Measurements from ENCODE around the gene EDNRB. TPM values are rescaled to one million over a fixed set of nuclear protein-coding genes. Genes with fewer than 3 reads are reported as not detected.
A peak's percentile ranks its signal among the peaks of the same experiment; 100 is the strongest.
"Not testable (repeated sequence)": the region's sequence is repeated elsewhere in the genome, so short reads cannot be mapped to it uniquely, and the experiment has no call there.

The EDNRB gene
- total RNA-seq, 4 donors from 2014 or later: 7.7 to 21.5 (median 12.2) TPM

GRCh38 chr13:77860507-77860981, 58.1 kb downstream of the EDNRB start:
- TF ChIP-seq, protein P1, sequence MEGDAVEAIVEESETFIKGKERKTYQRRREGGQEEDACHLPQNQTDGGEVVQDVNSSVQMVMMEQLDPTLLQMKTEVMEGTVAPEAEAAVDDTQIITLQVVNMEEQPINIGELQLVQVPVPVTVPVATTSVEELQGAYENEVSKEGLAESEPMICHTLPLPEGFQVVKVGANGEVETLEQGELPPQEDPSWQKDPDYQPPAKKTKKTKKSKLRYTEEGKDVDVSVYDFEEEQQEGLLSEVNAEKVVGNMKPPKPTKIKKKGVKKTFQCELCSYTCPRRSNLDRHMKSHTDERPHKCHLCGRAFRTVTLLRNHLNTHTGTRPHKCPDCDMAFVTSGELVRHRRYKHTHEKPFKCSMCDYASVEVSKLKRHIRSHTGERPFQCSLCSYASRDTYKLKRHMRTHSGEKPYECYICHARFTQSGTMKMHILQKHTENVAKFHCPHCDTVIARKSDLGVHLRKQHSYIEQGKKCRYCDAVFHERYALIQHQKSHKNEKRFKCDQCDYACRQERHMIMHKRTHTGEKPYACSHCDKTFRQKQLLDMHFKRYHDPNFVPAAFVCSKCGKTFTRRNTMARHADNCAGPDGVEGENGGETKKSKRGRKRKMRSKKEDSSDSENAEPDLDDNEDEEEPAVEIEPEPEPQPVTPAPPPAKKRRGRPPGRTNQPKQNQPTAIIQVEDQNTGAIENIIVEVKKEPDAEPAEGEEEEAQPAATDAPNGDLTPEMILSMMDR (IDR thresholded peaks at IDR 0.05): no peak
- Histone ChIP-seq H3K27ac (peak overlapping the region in 1 of 4 donors; percentile 58), H3K4me1 (no peaks in the 10 kb centered on the region), H3K36me3 (no peaks in the 10 kb centered on the region), H3K4me3 (no peak overlapping the region), H3K9me3 (no peaks in the 10 kb centered on the region), H3K27me3 (no peaks in the 10 kb centered on the region)
- no peak for DNase-seq

DNA sequence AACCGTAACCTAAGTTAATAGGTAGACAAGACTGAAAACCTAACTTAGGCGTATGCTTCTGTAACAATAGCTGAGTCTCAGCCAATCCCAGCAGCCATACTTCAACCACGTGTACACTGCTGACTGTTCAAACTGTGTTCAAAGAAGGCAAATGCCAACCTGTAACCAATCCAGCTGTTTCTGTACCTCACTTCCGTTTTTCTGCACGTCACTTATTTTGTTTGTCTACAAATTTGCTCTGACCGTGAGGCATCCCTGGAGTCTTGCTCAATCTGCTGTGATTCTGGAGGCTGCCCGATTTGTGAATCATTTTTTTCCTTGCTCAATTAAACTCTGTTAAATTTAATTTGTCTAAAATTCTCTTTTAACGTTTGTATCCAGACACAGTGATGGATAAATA, 59.2 kb downstream of the EDNRB start:
- H3K27ac ChIP-seq: peak overlapping the region in 2 of 4 donors; percentile 21 to 58
- TF ChIP-seq, protein P1 (IDR thresholded peaks at IDR 0.05): no peak
- TF ChIP-seq POLR2A (IDR thresholded peaks at IDR 0.05): no peak

GRCh38 chr13:77857531-77858209, 61.0 kb downstream of the EDNRB start:
- TF ChIP-seq, protein P1 (IDR thresholded peaks at IDR 0.05): no peak
- no peak for TF ChIP-seq POLR2A (IDR thresholded peaks at IDR 0.05)
- H3K4me1 ChIP-seq: no peaks in the 10 kb centered on the region
- H3K36me3 ChIP-seq: no peaks in the 10 kb centered on the region
- H3K27me3 ChIP-seq: no peaks in the 10 kb centered on the region
- H3K9me3 ChIP-seq: no peaks in the 10 kb centered on the region
- no peak overlapping the region for H3K4me3 ChIP-seq
- no peak overlapping the region for H3K27ac ChIP-seq
- no peak for DNase-seq

More for the DNA sequence above, 59.2 kb downstream of the EDNRB start:
- DNase-seq: peak in 1 of 3 donors; percentile 47
- Histone ChIP-seq H3K4me1 (no peaks in the 10 kb centered on the region), H3K27me3 (no peaks in the 10 kb centered on the region), H3K4me3 (no peak overlapping the region), H3K36me3 (no peaks in the 10 kb centered on the region), H3K9me3 (no peaks in the 10 kb centered on the region)

- no peaks in the 10 kb centered on the region for H3K27me3 ChIP-seq
- no peak overlapping the region for H3K27ac ChIP-seq
- H3K9me3 ChIP-seq: no peaks in the 10 kb centered on the region
- H3K4me1 ChIP-seq: no peaks in the 10 kb centered on the region
- no peak for TF ChIP-seq POLR2A (IDR thresholded peaks at IDR 0.05)
- TF ChIP-seq, protein P1 (IDR thresholded peaks at IDR 0.05): no peak
- no peak for DNase-seq
- H3K4me3 ChIP-seq: no peak overlapping the region
- H3K36me3 ChIP-seq: no peaks in the 10 kb centered on the region
Measured at GRCh38 chr13:77853703-77854102, 64.9 kb downstream of the EDNRB start.

GRCh38 chr13:77848050-77848449, 70.6 kb downstream of the EDNRB start:
- not testable (repeated sequence) for H3K4me1 ChIP-seq, H3K27me3 ChIP-seq, H3K27ac ChIP-seq, H3K36me3 ChIP-seq, DNase-seq, H3K9me3 ChIP-seq, H3K4me3 ChIP-seq

DNA sequence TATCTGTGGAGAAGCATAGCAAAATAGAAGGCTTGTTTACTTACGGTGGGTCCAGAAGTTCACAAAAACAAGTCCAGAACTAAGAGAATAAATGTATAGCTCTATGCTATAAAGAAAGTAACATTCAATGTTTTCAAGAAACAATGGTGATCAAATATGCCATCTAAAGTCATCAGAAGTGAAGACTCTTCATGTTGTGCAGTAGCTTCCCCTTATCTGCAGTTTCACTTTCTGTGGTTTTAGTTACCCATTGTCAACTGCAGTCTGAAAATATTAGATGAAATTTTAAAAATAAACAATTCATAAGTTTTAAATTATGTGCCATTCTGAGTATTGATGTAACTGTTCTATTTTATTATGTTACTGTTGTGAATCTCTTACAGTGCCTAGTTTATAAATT, 72.5 kb downstream of the EDNRB start:
- H3K4me1 ChIP-seq: no peaks in the 10 kb centered on the region
- no peak for TF ChIP-seq POLR2A (IDR thresholded peaks at IDR 0.05)
- TF ChIP-seq, protein P1 (IDR thresholded peaks at IDR 0.05): no peak
- no peak for DNase-seq
- H3K36me3 ChIP-seq: no peaks in the 10 kb centered on the region
- H3K9me3 ChIP-seq: no peaks in the 10 kb centered on the region
- no peak overlapping the region for H3K27ac ChIP-seq
- H3K27me3 ChIP-seq: no peaks in the 10 kb centered on the region
- no peak overlapping the region for H3K4me3 ChIP-seq

Small RNAs within 50 kb of the gene (small RNA-seq; reads per million reads assigned to genes)
- 0 to 0.13 reads per million in 2 donors for gene RN7SL810P

Other genes starting within 250 kb of the EDNRB start
- gene SLAIN1, start 221.1 kb downstream of the EDNRB start, total RNA-seq: 10 to 100 TPM in 1 of 4 donors, 1 to 10 TPM in 3; 1.5 to 33.0 (median 3.8) TPM

All from Peyer's patch (tissue), 4 donors.